ENCODE results near the gene SLC47A1. TPM values are rescaled to one million over a fixed set of nuclear protein-coding genes. Genes with fewer than 3 reads are reported as not detected.
"Not testable (repeated sequence)": the region's sequence is repeated elsewhere in the genome, so short reads cannot be mapped to it uniquely, and the experiment has no call there.

Gene SLC47A1
- polyA plus RNA-seq, 5 donors, result 0.75 to 2.8 (median 1.3) TPM

- no peak for DNase-seq
Measured at GRCh38 chr17:19551591-19552148, 18.0 kb downstream of the SLC47A1 start.

- DNase-seq, result no peak
Measured at GRCh38 chr17:19553036-19553435, 19.4 kb downstream of the SLC47A1 start.

GRCh38 chr17:19554393-19554792, 20.7 kb downstream of the SLC47A1 start:
- DNase-seq, result no peak

GRCh38 chr17:19555746-19556145, 22.1 kb downstream of the SLC47A1 start:
- DNase-seq, result no peak

- DNase-seq, result no peak
Measured at GRCh38 chr17:19558946-19559345, 25.3 kb downstream of the SLC47A1 start.

- no peak for DNase-seq
Measured at GRCh38 chr17:19561697-19562318, 28.2 kb downstream of the SLC47A1 start.

- no peak for DNase-seq
Measured at GRCh38 chr17:19565817-19566575, 32.3 kb downstream of the SLC47A1 start.

- no peak for DNase-seq
Measured at GRCh38 chr17:19567216-19568015, 33.8 kb downstream of the SLC47A1 start.

- no peak for DNase-seq
Measured at GRCh38 chr17:19568016-19568350, 34.3 kb downstream of the SLC47A1 start.

- no peak for DNase-seq
Measured at GRCh38 chr17:19569785-19570543, 36.3 kb downstream of the SLC47A1 start.

GRCh38 chr17:19570544-19571062, 36.9 kb downstream of the SLC47A1 start:
- no peak for DNase-seq

- no peak for DNase-seq
Measured at GRCh38 chr17:19573075-19573474, 39.4 kb downstream of the SLC47A1 start.

- no peak for DNase-seq
Measured at GRCh38 chr17:19574956-19575355, 41.3 kb downstream of the SLC47A1 start.

- DNase-seq, result no peak
Measured at GRCh38 chr17:19578545-19578944, 44.9 kb downstream of the SLC47A1 start.

GRCh38 chr17:19579192-19579761, 45.6 kb downstream of the SLC47A1 start:
- DNase-seq, result no peak

GRCh38 chr17:19579867-19580565, 46.4 kb downstream of the SLC47A1 start:
- peak; percentile 16 to 24 for DNase-seq

- DNase-seq, result not testable (repeated sequence)
Measured at GRCh38 chr17:19580566-19580920, 46.9 kb downstream of the SLC47A1 start.

GRCh38 chr17:19582152-19582551, 48.5 kb downstream of the SLC47A1 start:
- DNase-seq, result not testable (repeated sequence)

GRCh38 chr17:19583871-19584270, 50.2 kb downstream of the SLC47A1 start:
- DNase-seq, result no peak

- DNase-seq, result no peak
Measured at GRCh38 chr17:19590451-19590850, 56.8 kb downstream of the SLC47A1 start.
